ENCODE results near the gene GPN2. TPM values are rescaled to one million over a fixed set of nuclear protein-coding genes. Genes with fewer than 3 reads are reported as not detected.

The GPN2 gene
- total and polyA plus RNA-seq, 2 donors (not counting 1 experiment from before 2014, with no cell fraction given) = 15.2 to 43.5 TPM

DNA sequence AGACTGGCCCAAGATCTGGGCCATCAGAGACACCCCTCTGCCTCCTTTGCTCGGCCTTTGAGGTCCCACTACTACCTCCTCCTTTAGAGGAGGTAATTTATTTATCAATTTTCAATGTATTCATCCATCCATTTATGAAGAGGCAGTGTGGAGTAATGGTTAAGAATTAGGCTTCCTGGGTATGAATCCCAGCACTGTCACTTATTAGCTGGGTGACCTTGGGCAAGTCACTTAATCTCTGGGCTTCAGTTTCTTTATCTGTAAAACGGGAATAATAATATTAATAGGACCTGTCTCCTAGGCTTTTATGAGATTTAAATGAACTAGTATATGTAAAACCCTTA, 22.0 kb upstream of the GPN2 start:
- Histone ChIP-seq H4K20me1 (ENCODE audit: control insufficient read depth, insufficient read depth, low read length, poor library complexity, severe bottlenecking) (no peaks in the 10 kb centered on the region), H3K9ac (ENCODE audit: low read length) (no peak overlapping the region), H3K27ac (ENCODE audit: low read length in 2 of 2) (no peak overlapping the region), H3K36me3 (replicated peaks in 1 of 2; ENCODE audit: control extremely low read depth in 1 of 2, control insufficient read depth in 1 of 2, extremely low read depth in 1 of 2, insufficient read depth in 2 of 2, low read length in 1 of 2) (no peaks in the 10 kb centered on the region), H3K9me3 (ENCODE audit: control extremely low read depth in 1 of 3, control insufficient read depth in 2 of 3, insufficient read depth in 1 of 3, low read length in 2 of 3) (no peaks in the 10 kb centered on the region), H3K79me2 (ENCODE audit: control insufficient read depth, insufficient read depth, low read length) (no peaks in the 10 kb centered on the region), H3K4me2 (replicated peaks; ENCODE audit: low read depth, low read length, poor library complexity, severe bottlenecking) (no peak overlapping the region), H3K4me1 (ENCODE audit: control insufficient read depth in 2 of 2, insufficient read depth in 2 of 2, low read length in 2 of 2) (no peaks in the 10 kb centered on the region), H3K4me3 (ENCODE audit: control extremely low read depth in 1 of 5, extremely low read depth in 1 of 5, insufficient read depth in 1 of 5, low read depth in 2 of 5, low read length in 4 of 5) (no peak overlapping the region), H2AFZ (ENCODE audit: insufficient read depth, low read depth, low read length, poor library complexity, severe bottlenecking) (no peak overlapping the region), H3K27me3 (replicated peaks in 1 of 4; ENCODE audit: control extremely low read depth in 1 of 4, control insufficient read depth in 3 of 4, insufficient read depth in 4 of 4, low read length in 3 of 4) (no peaks in the 10 kb centered on the region)
- H3K4me3 Mint-ChIP-seq = no peak overlapping the region
- no peak for ATAC-seq (ENCODE audit: low read depth)
- no peaks in the 10 kb centered on the region for H3K9me3 Mint-ChIP-seq (ENCODE audit: insufficient read depth)
- intact Hi-C loops (cut with micrococcal nuclease) = no loop called here
- no peak overlapping the region for H3K27ac Mint-ChIP-seq
- TF ChIP-seq, protein P1, sequence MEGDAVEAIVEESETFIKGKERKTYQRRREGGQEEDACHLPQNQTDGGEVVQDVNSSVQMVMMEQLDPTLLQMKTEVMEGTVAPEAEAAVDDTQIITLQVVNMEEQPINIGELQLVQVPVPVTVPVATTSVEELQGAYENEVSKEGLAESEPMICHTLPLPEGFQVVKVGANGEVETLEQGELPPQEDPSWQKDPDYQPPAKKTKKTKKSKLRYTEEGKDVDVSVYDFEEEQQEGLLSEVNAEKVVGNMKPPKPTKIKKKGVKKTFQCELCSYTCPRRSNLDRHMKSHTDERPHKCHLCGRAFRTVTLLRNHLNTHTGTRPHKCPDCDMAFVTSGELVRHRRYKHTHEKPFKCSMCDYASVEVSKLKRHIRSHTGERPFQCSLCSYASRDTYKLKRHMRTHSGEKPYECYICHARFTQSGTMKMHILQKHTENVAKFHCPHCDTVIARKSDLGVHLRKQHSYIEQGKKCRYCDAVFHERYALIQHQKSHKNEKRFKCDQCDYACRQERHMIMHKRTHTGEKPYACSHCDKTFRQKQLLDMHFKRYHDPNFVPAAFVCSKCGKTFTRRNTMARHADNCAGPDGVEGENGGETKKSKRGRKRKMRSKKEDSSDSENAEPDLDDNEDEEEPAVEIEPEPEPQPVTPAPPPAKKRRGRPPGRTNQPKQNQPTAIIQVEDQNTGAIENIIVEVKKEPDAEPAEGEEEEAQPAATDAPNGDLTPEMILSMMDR (IDR thresholded peaks at IDR 0.05) = no peak
- no peak for TF ChIP-seq EZH2 (IDR thresholded peaks at IDR 0.05; ENCODE audit: borderline replicate concordance, insufficient read depth, low read depth, low read length, poor library complexity, severe bottlenecking)
- no peaks in the 10 kb centered on the region for H3K4me1 Mint-ChIP-seq
- peaks cover 8% of the 10 kb centered on the region for H3K27me3 Mint-ChIP-seq
- ChIA-PET POLR2A (no interaction called here), CTCF (no interaction called here)
- no peak for DNase-seq
- WGBS (ENCODE audit: insufficient coverage) = no CpG with 5 or more reads among the region's 2 CpGs

DNA sequence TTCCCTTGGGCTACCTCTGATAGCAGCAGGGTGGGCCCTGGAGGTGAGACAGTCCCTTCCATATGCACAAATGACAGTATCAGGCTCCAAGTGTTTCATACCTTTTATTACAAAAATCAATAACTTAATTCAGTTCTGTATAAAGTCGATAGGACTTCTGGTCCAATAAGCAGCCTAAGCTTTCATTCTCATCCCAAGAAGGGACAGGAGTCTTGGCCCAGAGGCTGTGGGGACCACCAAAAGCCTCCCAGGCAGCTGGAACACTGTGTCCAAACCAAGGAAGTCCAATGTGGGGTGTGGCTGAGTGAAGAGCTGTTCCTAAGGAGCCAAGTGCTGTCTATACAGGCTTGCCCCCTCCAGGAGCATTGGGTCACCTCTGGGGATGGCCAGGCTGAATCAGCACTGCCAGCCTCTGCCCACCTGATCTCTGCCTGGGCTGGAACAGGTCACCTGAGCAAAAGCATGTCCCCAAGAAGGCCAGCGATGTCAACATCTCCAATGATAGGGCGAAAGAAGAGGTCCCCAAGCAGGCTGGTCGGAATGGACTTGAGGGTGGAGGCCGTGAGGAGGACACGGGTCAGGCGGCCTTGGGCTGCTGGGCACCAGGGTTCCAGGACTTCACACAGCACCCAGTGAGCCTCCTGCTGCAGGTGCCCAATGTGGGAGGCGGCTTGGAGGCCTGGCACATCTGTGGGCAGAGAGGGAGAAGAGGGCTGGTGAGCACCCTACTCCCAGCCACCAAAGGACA, 21.5 kb upstream of the GPN2 start:
- Histone ChIP-seq H3K9ac (ENCODE audit: low read length) (no peak overlapping the region), H3K27ac (ENCODE audit: low read length in 2 of 2) (no peak overlapping the region), H3K27me3 (replicated peaks in 1 of 4; ENCODE audit: control extremely low read depth in 1 of 4, control insufficient read depth in 3 of 4, insufficient read depth in 4 of 4, low read length in 3 of 4) (no peaks in the 10 kb centered on the region), H4K20me1 (ENCODE audit: control insufficient read depth, insufficient read depth, low read length, poor library complexity, severe bottlenecking) (no peaks in the 10 kb centered on the region), H3K36me3 (replicated peaks in 1 of 2; ENCODE audit: control extremely low read depth in 1 of 2, control insufficient read depth in 1 of 2, extremely low read depth in 1 of 2, insufficient read depth in 2 of 2, low read length in 1 of 2) (no peaks in the 10 kb centered on the region), H3K4me3 (ENCODE audit: control extremely low read depth in 1 of 5, extremely low read depth in 1 of 5, insufficient read depth in 1 of 5, low read depth in 2 of 5, low read length in 4 of 5) (no peak overlapping the region), H3K4me2 (replicated peaks; ENCODE audit: low read depth, low read length, poor library complexity, severe bottlenecking) (no peak overlapping the region), H3K4me1 (ENCODE audit: control insufficient read depth in 2 of 2, insufficient read depth in 2 of 2, low read length in 2 of 2) (no peaks in the 10 kb centered on the region), H3K79me2 (ENCODE audit: control insufficient read depth, insufficient read depth, low read length) (no peaks in the 10 kb centered on the region), H2AFZ (ENCODE audit: insufficient read depth, low read depth, low read length, poor library complexity, severe bottlenecking) (no peak overlapping the region), H3K9me3 (ENCODE audit: control extremely low read depth in 1 of 3, control insufficient read depth in 2 of 3, insufficient read depth in 1 of 3, low read length in 2 of 3) (no peaks in the 10 kb centered on the region)
- POLR2A ChIA-PET = no interaction called here
- intact Hi-C loops (cut with micrococcal nuclease) = no loop called here
- ATAC-seq (ENCODE audit: low read depth) = no peak
- H3K4me1 Mint-ChIP-seq = no peaks in the 10 kb centered on the region
- CTCF ChIA-PET = no interaction called here
- H3K4me3 Mint-ChIP-seq = no peak overlapping the region
- no peak overlapping the region for H3K27ac Mint-ChIP-seq
- DNase-seq = no peak
- H3K27me3 Mint-ChIP-seq = peaks cover 8% of the 10 kb centered on the region
- no peaks in the 10 kb centered on the region for H3K9me3 Mint-ChIP-seq (ENCODE audit: insufficient read depth)
- no peak for TF ChIP-seq EZH2 (IDR thresholded peaks at IDR 0.05; ENCODE audit: borderline replicate concordance, insufficient read depth, low read depth, low read length, poor library complexity, severe bottlenecking)
- TF ChIP-seq, protein P1 (IDR thresholded peaks at IDR 0.05) = no peak
- 94% methylated on average over 7 of the region's 8 CpGs for WGBS (ENCODE audit: insufficient coverage)

Measured in B cell (primary cell).